ENCODE measurements around the gene LGR4.

DNA sequence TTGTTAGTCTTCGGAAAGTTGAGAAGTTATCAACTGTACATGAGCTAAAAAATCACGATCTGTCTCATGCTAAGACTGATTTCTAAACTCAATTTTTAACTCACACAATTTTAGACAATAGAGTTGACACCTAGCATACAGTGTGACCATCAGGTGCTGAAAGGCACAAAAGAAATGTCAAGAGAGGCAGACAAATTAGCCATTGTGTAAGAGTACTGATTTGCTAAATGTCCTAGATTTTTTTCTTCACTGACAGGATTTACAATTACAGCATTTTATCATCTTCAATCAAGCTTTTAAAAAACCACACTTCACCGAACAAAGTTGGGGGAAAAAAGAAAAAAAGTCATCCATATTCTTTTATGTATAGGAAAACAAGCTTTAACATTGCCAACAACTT, 7.0 kb downstream of the LGR4 start:
- TF ChIP-seq YY1 (IDR thresholded peaks at IDR 0.05; ENCODE audit: insufficient read depth, insufficient read length) (no peak), ZNF274 (IDR thresholded peaks at IDR 0.05; ENCODE audit: low read depth, low read length) (no peak), SUZ12 (IDR thresholded peaks at IDR 0.05; ENCODE audit: extremely low read depth, insufficient read depth, insufficient read length) (no peak)
